ENCODE measurements around the gene MARS1. TPM values are rescaled to one million over a fixed set of nuclear protein-coding genes. Genes with fewer than 3 reads are reported as not detected.
A peak's percentile ranks its signal among the peaks of the same experiment; 100 is the strongest.

Gene MARS1
- polyA plus RNA-seq, 3 donors = 108 to 110 (median 109) TPM

DNA sequence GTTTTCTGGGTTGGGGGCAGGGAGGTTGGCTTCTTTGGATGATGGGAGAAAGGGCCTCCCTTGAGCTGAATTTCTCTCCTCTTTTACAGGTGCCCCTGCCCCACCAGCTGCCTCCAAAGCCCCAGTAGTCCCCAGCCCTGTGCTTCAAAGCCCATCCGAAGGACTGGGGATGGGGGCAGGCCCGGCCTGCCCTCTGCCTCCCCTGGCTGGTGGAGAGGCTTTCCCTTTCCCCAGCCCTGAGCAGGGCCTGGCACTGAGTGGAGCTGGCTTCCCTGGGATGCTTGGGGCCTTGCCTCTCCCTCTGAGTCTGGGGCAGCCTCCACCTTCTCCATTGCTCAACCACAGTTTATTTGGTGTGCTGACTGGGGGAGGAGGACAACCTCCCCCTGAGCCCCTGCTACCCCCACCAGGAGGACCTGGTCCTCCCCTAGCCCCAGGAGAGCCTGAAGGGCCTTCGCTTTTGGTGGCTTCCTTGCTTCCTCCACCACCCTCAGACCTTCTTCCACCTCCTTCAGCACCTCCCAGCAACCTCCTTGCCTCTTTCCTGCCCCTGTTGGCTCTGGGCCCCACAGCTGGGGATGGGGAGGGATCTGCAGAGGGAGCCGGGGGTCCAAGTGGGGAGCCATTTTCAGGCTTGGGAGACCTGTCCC lies 38.7 kb downstream of the MARS1 start:
- no peak for DNase-seq (ENCODE audit: low read depth in 3 of 3, low spot score in 2 of 3)

DNA sequence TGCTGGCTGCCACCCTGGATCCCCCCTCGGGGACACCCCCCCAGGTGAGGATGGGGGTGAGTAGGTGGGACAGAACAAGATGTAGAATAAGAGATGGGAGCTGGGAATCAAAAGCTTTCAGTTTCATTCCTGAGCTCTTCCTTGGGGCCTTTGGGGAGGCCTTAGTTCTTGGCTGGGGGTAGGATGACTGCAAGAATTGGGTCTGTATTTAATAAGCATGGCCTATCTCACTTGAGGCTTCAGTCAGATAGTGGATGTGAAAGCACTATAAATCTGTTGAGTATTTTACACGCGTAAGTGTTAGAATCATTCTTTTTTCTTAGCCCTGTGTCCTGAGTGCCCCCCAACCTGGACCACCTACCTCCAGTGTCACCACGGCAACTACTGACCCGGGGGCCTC lies 39.3 kb downstream of the MARS1 start:
- no peak for DNase-seq (ENCODE audit: low read depth in 3 of 3, low spot score in 2 of 3)

DNA sequence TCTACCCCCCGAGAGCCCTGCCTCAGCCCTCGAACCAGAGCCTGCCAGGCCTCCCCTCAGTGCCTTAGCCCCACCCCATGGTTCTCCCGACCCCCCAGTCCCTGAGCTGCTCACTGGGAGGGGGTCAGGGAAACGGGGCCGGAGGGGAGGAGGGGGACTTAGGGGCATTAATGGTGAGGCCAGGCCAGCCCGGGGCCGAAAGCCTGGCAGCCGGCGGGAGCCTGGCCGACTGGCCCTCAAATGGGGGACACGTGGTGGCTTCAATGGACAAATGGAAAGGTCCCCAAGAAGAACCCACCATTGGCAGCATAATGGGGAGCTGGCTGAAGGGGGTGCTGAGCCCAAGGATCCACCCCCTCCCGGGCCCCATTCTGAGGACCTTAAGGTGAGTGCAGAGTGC lies 40.3 kb downstream of the MARS1 start:
- no peak for DNase-seq (ENCODE audit: low read depth in 3 of 3, low spot score in 2 of 3)

DNA sequence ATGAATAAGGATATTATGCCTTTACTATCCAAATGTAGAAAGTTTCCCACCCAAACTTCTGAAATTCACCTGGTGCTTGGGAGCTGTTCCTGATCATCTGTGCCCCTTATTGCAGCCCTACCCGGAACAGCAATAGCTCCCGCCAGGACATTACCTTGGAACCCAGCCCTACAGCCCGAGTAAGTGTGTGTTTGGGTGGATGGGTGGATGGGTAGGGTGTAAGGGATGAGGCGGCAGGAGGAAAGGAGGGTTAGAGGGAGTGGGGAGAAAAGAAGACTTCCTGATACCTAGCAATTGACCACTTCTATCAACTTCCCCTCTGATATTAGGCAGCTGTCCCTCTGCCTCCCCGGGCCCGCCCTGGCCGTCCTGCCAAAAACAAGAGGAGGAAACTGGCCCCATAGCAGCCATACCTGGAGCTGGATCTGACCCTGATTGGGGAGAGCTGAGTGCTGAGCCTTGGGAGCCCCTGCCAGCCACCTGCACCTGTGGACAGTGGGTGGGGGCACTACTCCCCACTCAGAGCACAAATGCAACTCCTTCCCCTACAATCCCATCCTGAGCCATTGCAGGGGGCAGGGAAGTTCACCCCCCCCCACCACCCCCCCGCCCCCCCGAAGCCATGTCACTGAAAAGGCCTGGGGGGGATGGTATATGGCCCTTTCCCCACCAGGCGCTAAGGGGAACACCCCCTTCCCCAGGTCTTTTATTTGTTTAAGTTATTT lies 41.1 kb downstream of the MARS1 start:
- no peak for DNase-seq (ENCODE audit: low read depth in 3 of 3, low spot score in 2 of 3)

DNA sequence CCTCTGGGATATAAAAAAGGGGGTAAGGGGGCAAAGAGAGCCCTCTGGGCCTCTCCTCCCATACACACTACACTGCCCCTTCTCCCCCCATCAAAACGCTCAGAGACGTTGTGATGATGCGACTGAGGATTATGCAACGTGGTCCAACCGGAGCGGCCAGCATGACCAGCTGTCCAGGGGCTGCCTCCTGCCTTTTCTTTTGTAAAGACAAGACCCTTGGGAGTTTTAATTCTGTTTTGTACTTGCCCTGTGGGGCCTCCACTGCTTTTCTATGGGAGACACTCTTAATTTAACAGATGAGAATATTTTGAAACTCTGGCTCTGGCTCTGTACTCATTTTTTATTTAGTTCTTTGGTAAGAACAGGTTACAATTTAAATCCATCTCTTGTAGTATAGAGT lies 42.0 kb downstream of the MARS1 start:
- no peak for DNase-seq (ENCODE audit: low read depth in 3 of 3, low spot score in 2 of 3)

DNA sequence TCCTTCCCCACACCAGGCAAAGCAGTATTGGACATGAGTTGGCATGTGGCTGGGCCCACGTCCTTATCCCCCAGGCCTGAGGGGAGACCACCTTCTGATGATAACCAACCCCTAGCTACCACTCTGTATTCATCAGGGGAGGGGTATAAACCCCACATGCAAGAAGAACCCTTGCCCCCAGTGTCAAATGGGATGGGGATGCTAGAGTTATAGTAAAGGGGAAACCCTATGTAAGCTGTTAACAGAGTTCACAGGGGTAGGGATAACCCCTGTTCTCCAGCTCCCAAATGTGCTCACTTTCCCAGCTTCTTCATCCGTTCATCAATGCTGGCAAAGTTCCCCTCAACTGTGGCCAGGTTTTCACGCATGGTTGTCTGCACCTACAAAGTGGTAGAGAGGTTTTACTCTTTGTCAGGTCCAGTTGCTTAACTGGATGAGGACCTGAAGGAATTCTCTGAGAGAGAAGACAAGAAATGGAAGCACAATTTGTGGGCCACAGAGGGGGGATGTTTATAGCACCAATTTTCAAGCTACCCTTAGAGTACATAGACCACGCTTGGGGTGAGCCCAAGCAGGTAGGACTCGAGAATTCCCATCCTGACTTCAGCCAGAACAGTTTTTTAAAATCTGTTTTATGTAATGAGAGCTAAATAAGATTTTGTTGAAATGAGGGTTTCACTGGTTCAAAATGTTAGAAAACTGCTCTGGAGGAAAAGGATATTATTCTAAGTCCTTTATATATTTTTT lies 42.7 kb downstream of the MARS1 start:
- no peak for DNase-seq (ENCODE audit: low read depth in 3 of 3, low spot score in 2 of 3)

DNA sequence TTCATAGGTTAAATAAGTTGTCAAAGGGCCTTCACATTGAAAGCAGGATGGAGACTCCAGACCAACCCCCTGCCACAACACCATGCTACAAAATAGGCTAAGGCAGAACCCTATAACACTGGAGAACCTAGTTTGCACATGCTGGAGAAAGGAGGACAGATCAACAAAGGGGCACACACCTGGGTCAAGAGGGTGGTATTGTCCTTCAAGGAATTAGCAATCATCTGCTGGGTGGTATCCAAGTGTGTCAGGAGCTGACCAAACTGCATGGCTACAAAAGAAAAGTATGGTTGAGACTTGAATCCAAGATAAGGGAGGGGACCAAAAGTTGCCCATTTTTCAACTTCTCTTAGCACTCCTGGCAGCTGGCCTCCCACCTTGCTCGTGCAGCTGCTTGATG lies 44.0 kb downstream of the MARS1 start:
- DNase-seq (ENCODE audit: low read depth in 3 of 3, low spot score in 2 of 3) = no peak

DNA sequence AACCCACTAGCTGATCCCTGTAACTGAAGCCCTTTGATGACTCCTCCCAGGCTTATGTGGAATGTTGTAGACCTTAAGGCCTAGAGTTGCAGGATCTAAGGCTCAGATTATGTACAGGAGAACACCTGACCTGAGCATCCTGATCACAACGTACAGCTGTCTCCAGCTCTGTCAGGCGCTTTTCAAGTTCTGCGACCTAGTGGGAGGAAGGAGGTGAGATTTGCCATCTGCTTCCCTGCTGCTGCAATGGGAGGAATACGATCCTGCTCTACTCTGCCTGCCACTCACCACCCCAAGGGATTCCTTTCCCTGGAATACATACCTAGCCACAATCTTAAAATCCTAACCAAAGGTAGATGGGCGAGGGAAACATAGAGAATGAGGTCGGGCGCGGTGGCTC lies 45.2 kb downstream of the MARS1 start:
- DNase-seq (ENCODE audit: low read depth in 3 of 3, low spot score in 2 of 3) = no peak

DNA sequence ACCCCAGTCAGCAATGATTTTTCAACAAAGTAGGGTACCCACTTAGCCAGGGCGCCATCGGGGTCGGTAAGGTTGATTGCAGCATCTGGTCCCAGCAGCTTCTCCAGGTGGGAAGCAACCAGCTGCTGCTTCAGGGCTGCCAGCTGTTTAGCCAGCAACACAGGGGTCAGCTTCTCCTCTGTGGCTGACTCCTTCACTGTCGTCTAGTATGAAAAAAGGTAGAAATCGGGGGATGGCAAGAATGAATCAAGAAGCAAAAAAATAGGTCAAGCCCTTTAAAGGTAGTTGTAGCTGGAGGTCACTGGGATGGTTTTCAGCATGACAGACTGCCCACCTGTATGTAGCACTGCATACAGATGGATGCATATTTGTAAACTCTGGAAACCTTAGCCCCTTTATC lies 46.4 kb downstream of the MARS1 start:
- no peak for DNase-seq (ENCODE audit: low read depth in 3 of 3, low spot score in 2 of 3)

DNA sequence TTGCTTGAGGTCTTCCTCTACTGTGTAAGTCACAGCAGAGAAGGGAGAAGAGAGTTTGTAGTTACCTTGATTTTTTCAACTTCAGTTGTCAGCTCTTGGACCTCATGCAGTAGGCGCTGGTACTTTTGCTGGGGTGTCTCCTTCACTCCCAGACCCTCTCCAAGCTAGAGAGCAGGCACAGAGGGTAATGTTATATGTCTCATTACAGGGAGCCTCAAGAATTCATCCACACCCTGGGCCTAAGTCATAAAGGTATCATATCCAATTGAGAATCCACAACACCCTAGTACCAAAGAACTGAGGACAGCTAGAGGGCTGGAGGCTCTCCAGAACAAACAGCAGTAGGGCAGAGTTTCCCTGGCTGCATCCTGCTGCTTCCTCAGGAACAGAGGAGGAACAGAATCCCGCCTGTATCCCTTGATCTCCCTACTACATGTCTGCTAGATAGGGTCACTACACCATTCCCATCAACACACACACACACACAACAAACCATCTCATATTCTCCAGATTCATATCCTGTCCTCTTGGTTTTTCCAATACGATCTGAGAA lies 47.2 kb downstream of the MARS1 start:
- no peak for DNase-seq (ENCODE audit: low read depth in 3 of 3, low spot score in 2 of 3)

DNA sequence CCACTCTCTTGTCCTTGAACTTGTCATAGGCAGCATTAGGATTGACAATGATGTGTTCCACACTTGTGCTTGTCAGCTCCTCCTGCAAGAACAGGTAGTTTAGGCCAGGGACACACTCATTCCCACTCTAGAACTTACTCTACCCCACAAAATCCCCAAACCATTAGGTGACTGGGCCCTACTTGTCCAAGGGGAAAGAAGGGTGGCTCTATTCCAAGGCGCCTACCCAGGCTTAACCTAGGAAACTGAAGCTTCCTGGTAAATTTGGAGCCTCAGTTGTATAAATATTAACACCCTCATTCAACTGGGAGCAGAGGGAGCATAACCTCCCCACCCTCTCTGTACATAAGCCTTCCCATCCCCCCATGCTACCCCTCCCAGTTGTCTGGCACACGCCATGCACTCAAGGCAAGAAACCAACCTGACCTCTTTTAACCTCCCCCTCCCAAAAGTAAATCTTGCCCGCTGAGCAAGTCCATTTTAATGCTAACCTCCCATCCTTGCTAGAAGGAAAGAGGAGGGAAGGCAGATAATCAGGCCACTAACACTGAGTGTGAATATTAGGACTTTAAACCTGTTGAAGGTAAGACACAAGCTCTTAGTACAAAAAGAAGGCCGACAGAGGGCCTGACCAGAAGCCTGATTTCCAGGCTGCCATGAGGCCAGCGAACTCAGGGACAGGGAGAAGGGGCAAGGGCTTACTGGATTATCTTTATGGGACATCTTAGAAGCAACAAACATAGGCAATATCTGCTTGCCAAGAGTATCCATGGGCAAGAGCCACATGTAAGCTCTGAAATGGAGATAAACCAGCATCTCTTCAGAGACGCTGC lies 48.1 kb downstream of the MARS1 start:
- DNase-seq (ENCODE audit: low read depth in 3 of 3, low spot score in 2 of 3) = no peak

DNA sequence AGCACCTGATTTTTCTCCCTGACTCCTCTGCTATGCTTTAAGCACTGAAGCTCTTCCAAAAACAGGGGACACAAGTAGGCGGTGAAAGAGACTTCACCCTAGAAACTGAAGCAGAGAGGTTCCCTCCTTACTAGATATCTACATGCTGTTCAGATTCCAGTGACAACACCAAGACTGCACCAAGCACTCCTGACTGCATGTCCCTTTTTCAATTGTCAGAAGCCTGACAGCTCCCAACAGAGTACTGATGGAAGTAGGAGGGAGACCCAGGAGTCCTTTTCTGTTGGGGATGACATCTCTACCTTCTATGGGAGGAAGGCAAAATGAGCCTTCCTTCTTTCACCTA lies 48.7 kb downstream of the MARS1 start:
- no peak for DNase-seq (ENCODE audit: low read depth in 3 of 3, low spot score in 2 of 3)

DNA sequence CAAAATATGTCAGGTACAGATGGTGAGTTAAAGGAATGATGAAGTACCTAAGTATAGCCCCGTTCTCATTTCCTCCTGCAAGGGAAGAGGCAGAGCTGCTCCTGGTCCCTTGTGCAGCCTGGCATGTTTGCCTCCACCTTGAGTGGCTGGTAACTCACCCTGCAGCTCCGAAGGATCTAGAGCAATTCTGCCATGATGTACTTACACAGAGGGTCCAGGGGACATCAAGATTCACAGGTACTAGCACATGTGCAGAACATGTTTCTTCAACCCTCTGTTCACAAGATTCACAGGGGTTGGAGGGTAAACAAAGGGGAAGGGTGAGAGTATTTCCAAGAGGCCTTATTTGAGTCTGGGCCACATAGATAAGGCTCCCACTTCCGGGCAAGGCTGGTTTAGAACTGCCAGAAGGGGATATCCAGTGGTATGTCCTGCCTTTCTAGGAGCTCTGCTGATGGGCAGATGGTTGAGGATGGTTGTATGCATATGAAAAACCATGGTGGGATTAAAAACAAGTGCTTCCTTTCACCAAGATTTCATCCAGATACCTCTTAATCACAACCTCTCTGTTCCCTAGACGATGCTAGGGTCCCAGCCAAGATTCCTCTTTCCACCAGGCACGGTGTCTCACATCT lies 51.4 kb downstream of the MARS1 start:
- DNase-seq (ENCODE audit: low read depth in 3 of 3, low spot score in 2 of 3) = no peak

DNA sequence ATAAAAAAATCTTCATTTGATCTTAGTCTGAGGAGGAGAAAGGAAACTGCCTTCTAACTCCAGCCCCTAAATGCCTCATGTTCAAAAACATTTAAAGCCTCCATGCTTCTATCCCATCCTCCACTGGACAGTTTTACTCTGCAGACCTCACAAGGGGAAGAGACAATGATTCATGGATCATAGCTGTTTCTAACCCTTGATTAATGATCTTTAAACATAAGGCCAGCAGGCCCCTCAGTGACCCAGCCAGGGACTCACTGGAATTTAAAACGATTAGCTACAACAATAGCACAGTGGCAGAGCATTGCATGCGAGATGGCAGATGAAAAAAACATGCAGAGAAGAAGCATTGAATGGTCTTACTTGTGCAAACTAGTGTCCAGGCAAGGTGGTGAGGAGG lies 53.1 kb downstream of the MARS1 start:
- DNase-seq (ENCODE audit: low read depth in 3 of 3, low spot score in 2 of 3) = no peak

DNA sequence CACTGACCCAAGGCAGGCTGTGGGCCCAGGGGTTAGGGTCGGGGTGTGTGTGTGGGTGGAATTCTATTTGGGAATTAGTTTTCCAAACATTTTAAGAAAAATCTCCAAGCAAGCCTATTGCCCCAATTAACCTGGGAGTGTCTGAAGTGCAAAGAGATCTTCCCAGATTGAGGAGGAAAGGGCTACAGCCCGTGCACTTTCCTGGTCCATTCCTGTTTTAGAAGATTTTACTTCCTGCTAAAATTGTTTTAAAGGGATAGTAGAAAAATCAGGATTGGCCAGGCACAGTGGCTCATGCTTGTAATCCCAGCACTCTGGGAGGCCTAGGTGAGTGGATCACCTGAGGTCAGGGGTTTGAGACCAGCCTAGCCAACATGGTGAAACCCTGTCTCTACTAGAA lies 53.8 kb downstream of the MARS1 start:
- no peak for DNase-seq (ENCODE audit: low read depth in 3 of 3, low spot score in 2 of 3)

DNA sequence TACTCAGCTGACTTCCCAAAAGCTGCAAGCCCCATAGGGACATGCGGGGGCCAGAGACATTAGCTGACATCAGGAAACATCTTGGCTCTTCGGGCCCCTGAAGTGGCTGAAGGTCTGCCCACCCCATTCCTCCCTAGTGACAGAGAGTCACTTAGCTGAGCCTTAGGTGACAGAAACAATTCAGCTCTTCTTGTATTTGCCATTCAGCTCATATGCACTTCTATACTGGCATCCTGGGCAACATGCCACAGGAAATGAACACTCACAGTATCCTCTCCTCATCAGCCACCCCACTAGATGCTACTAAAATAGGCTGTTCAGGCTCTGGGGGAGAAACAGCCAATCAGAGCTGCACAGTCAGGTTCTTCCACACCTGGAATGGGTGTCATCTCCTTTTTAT lies 55.7 kb downstream of the MARS1 start:
- DNase-seq (ENCODE audit: low read depth in 3 of 3, low spot score in 2 of 3) = no peak

DNA sequence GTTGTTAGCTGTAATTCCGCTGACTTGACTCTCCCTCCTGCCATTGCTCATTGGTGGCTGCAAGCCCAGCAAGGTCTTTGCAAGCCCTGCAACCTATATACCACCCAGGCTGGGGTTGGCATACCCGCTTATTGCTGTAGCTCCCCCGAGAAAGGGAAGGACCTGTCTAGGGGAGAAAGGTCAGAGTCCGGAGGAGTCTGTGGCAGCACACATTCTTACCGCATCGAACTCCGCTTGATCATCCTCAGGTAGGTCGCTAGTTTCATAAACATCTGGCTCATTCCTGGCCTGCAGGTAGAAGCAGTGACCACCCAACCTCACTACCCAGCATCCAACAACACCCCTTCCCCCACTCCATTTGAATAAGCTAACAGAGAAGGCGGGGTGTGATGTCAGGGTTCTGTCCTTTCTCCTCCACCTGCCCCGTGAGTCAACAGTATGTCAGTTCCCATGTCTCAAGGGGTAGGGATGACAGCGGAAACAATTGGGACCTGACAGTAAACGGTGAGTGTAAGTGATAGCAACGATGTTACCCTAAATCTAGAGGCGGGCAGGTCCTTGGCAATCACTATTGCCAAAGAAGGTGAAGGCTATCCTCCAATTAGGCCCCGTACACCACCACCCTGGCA lies 58.1 kb downstream of the MARS1 start:
- no peak for DNase-seq (ENCODE audit: low read depth in 3 of 3, low spot score in 2 of 3)

DNA sequence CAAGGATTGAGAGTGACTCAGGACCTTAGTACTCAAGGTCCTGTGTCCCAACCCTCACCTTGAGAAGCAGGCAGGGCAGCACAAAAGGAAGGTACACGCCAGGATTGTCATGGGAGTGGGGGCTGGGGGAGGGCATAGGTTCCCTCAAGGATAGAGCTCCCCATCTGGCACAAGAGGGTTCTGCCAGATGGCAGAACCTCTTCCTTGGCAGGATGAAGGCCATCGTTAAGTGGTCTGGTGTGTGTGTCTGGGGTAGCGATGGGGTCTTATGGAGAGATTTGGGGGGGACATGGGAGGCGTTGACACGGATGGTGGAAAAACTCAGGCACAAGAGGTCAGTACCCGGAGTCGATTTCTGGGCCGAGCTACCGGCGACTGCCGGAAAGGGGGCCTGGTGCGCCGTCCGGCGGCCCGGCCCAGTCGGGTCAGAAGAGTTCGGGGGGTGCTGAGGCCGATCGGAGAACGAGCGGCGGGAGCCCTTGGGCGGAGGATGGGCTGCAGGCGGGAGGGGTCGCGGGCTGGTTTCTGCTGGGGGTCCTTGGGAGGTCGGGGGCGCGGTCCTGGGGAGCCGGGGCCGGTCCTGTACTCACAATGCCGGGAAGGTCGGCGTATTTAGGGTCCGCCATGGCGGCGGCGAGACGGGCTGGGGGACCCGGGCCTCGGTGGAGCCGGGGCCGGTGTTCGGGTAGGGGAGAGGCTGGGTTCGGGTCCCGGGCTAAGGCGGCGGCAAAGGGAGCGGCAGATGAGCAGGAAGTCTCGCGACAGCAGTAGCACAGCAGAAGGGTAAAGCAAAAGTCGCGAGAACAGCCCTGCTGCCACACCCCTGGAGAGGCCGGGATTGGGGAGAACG lies 58.8 kb downstream of the MARS1 start, which contains the start of gene DCTN2:
Gene DCTN2 (minus strand): TSS at position 755 of the 850 bp plus-strand sequence. CDS start 129 bp downstream, at position 626.
- peak; percentile 85 to 94 (median 89) for DNase-seq (ENCODE audit: low read depth in 3 of 3, low spot score in 2 of 3)

All from right renal cortex interstitium (tissue), 3 donors.